GM12875 (cell line): Measurements from ENCODE around the gene SLC25A26.

Experiments used
- H3K4me3 ChIP-seq: one replicate; pipeline ENCODE4 v1.5.1; 2011; ENCODE audit warnings: low read depth, low read length, control low read depth
- CTCF ChIP-seq: IDR thresholded peaks from 2 replicates; pipeline ENCODE4 v1.5.1; 2011; ENCODE audit warnings: low read depth, mild to moderate bottlenecking, control low read depth, inconsistent platforms, low read length, moderate library complexity, borderline replicate concordance; ENCODE audit not compliant: insufficient read depth

The SLC25A26 gene

GRCh38 chr3:66401675-66402491 is 181.1 kb downstream of the SLC25A26 start:
- TF ChIP-seq CTCF = no peak
- H3K4me3 ChIP-seq = no peak overlapping the region

- no peak for TF ChIP-seq CTCF
- no peak overlapping the region for H3K4me3 ChIP-seq
These were observed 181.9 kb downstream of the SLC25A26 start for GRCh38 chr3:66402596-66403290.

- TF ChIP-seq CTCF = no peak
- no peak overlapping the region for H3K4me3 ChIP-seq
These were observed 182.7 kb downstream of the SLC25A26 start for GRCh38 chr3:66403323-66403990.

GRCh38 chr3:66404197-66404596 is 183.4 kb downstream of the SLC25A26 start:
- no peak overlapping the region for H3K4me3 ChIP-seq
- no peak for TF ChIP-seq CTCF

GRCh38 chr3:66404903-66405700 is 184.3 kb downstream of the SLC25A26 start:
- TF ChIP-seq CTCF = no peak
- no peak overlapping the region for H3K4me3 ChIP-seq

GRCh38 chr3:66405701-66406091 is 184.9 kb downstream of the SLC25A26 start:
- H3K4me3 ChIP-seq = no peak overlapping the region
- no peak for TF ChIP-seq CTCF
